ENCODE results near the gene TMA7B.

DNA sequence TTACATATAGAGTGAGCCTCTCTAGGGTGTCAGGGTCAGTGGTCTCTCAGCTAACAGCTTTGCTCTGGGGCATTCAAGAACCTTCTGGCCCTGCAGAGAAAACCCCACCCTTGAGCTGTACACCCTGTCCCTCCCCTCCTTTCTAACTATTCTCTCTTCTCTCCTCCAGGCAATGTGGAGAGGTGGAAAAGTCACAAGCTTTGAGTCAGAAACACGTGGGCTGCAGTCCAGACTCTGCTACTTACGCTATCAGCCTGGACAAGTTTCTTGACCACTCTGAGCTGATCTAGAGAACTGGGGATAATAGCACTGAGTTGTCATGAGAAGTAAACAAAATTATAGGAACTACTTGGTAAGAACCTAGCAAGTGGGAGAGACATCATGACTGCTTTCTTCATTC is 23.8 kb downstream of the TMA7B start:
- TF ChIP-seq, protein P1, sequence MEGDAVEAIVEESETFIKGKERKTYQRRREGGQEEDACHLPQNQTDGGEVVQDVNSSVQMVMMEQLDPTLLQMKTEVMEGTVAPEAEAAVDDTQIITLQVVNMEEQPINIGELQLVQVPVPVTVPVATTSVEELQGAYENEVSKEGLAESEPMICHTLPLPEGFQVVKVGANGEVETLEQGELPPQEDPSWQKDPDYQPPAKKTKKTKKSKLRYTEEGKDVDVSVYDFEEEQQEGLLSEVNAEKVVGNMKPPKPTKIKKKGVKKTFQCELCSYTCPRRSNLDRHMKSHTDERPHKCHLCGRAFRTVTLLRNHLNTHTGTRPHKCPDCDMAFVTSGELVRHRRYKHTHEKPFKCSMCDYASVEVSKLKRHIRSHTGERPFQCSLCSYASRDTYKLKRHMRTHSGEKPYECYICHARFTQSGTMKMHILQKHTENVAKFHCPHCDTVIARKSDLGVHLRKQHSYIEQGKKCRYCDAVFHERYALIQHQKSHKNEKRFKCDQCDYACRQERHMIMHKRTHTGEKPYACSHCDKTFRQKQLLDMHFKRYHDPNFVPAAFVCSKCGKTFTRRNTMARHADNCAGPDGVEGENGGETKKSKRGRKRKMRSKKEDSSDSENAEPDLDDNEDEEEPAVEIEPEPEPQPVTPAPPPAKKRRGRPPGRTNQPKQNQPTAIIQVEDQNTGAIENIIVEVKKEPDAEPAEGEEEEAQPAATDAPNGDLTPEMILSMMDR (IDR thresholded peaks at IDR 0.05), result no peak
- TF ChIP-seq POLR2A (IDR thresholded peaks at IDR 0.05), result no peak
